HepG2 (cell line): Measurements from ENCODE around the gene RUVBL1. TPM values are rescaled to one million over a fixed set of nuclear protein-coding genes. Genes with fewer than 3 reads are reported as not detected.

Experiments
- ATRX ChIP-seq: sonication (generic); formaldehyde crosslinking; IDR thresholded peaks from 2 replicates; pipeline ENCODE4 v1.4.0; 2020; ENCODE audit warnings: missing genetic modification reagents, borderline replicate concordance
- CREM ChIP-seq, 2 experiments: sonication (generic) in 1 of 2; formaldehyde crosslinking in 1 of 2; IDR thresholded peaks; 2 replicates each; pipeline versions ENCODE4 v1.4.0 to v1.6.1; 2016 to 2020; ENCODE audit warnings: antibody characterized with exemption in 1 of 2, mild to moderate bottlenecking in 1 of 2, missing genetic modification reagents in 1 of 2
- HMGXB3 ChIP-seq: sonication (generic); formaldehyde crosslinking; IDR thresholded peaks from 2 replicates; pipeline ENCODE4 v1.4.0; 2020; ENCODE audit warnings: missing genetic modification reagents, borderline replicate concordance
- JDP2 ChIP-seq: sonication (generic); formaldehyde crosslinking; IDR thresholded peaks from 2 replicates; pipeline ENCODE4 v1.8.1; 2022; ENCODE audit warnings: missing genetic modification reagents, borderline replicate concordance
- ONECUT2 ChIP-seq: sonication (generic); formaldehyde crosslinking; IDR thresholded peaks from 2 replicates; pipeline ENCODE4 v1.4.0; 2020; ENCODE audit warnings: missing genetic modification reagents
- ZIK1 ChIP-seq: sonication (generic); formaldehyde crosslinking; IDR thresholded peaks from 2 replicates; pipeline ENCODE4 v1.5.0; 2020; ENCODE audit warnings: mild to moderate bottlenecking, low read depth, missing genetic modification reagents, borderline replicate concordance
- ZNF18 ChIP-seq: sonication (generic); formaldehyde crosslinking; IDR thresholded peaks from 2 replicates; pipeline ENCODE4 v1.8.0; 2022; ENCODE audit warnings: mild to moderate bottlenecking, missing genetic modification reagents; ENCODE audit not compliant: insufficient replicate concordance
- ZNF280D ChIP-seq: sonication (generic); formaldehyde crosslinking; IDR thresholded peaks from 2 replicates; pipeline ENCODE4 v1.5.1; 2020; ENCODE audit warnings: mild to moderate bottlenecking, missing genetic modification reagents
- ZNF513 ChIP-seq: sonication (generic); formaldehyde crosslinking; conservative IDR thresholded peaks from 2 replicates; pipeline ENCODE4 v1.5.0; 2020; ENCODE audit warnings: missing genetic modification reagents
- polyA plus RNA-seq, 8 experiments: library from polyadenylated mRNA; depleted of rRNA in 3 of 8; stranded (reverse) in 7 of 8; unstranded in 1 of 8; fragments of >200 nt; fragmentation: Illumina TruSeq in 4 of 8; extraction: Trizol in 4 of 8; gene quantifications; 2 replicates each; pipeline versions ENCODE4 v1.2.1 to v1.2.3, GENCODE V29; 2011 to 2016; ENCODE audit warnings: low read depth in 4 of 8, missing spikeins in 1 of 8, mixed read lengths in 1 of 8; ENCODE audit not compliant: insufficient read depth in 1 of 8
- total RNA-seq, 5 experiments: library from RNA; depleted of rRNA; stranded (reverse); fragments of >200 nt; fragmentation: Illumina TruSeq; extraction: Trizol; gene quantifications; 2 replicates each; pipeline ENCODE4 v1.2.3, GENCODE V29; 2016; ENCODE audit warnings: low read depth in 1 of 5

The RUVBL1 gene
- total and polyA plus RNA-seq, 2 of the 13 experiments (the other 11 are each of a cell fraction or from before 2014, with no cell fraction given) = 32.7 to 86.3 TPM

- no peak for TF ChIP-seq CREM (IDR thresholded peaks at IDR 0.05)
- no peak for TF ChIP-seq CREM (CRISPR knock-in tag; IDR thresholded peaks at IDR 0.05)
- no peak for TF ChIP-seq ATRX (CRISPR knock-in tag)
- TF ChIP-seq ZNF18 (CRISPR knock-in tag) = no peak
- no peak for TF ChIP-seq ZNF280D
- TF ChIP-seq ZNF513 = no peak
- TF ChIP-seq HMGXB3 = no peak
- TF ChIP-seq JDP2 (CRISPR knock-in tag) = no peak
- no peak for TF ChIP-seq ONECUT2 (CRISPR knock-in tag)
- no peak for TF ChIP-seq ZIK1 (CRISPR knock-in tag)
Measured at GRCh38 chr3:128100161-128100560, 23.5 kb downstream of the RUVBL1 start (continued).
